GM21528 (cell line): Measurements from ENCODE around the gene USP48.

Experiments
- ATAC-seq: cut with Tn5 transposase; IDR thresholded peaks from one replicate; pipeline ENCODE4 v1.9.1; 2021; ENCODE audit warnings: mild to moderate bottlenecking, moderate library complexity; ENCODE audit not compliant: unreplicated experiment, low FRiP score

Gene USP48

GRCh38 chr1:21751281-21751680 is 31.7 kb downstream of the USP48 start:
- no peak for ATAC-seq

DNA sequence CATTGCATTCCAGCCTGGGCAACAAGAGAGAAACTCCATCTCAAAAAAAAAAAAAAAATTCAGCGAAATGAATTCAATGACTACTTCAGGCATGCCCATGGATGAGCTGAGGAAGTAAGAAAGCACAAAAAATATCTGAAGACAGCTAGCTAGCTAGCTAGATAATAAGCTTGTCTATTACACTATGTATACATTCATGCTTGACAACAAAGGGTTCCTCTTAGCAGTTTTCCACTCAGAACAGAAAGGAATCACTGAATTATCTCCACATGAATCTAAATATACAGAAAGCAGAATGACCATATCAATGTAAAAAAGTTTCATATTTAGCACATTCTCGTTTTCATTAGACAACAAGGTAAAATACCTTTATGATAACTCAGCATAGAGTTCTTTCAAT is 32.1 kb downstream of the USP48 start:
- no peak for ATAC-seq

DNA sequence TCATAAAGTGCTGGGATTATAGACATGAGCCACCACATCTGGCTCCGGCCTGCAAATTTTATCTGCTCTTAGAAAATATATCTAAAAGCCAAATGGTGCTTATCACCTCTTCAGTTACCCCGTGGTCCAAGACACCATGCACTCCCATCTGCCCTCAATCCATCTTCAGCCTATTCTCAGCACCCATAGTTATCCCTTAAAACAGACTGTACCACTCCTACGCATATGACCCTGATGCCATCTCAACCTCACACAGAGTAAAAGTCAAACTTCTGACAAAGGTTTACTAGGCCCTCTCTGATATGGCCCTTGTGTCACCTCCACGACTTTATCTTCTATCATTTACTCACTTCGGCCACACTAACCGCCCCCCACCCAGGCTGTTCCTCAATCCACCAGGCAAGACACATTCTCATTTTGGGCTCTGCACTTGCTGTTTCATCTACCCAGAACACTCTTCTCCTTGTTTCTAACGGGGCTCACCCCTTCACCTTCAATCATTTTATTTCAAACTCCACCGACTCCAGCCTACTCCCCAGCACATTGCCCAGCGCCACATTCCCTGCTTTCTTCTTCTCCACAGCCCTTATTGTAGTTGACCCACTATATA is 33.0 kb downstream of the USP48 start:
- no peak for ATAC-seq

GRCh38 chr1:21749109-21749508 is 33.8 kb downstream of the USP48 start:
- no peak for ATAC-seq

DNA sequence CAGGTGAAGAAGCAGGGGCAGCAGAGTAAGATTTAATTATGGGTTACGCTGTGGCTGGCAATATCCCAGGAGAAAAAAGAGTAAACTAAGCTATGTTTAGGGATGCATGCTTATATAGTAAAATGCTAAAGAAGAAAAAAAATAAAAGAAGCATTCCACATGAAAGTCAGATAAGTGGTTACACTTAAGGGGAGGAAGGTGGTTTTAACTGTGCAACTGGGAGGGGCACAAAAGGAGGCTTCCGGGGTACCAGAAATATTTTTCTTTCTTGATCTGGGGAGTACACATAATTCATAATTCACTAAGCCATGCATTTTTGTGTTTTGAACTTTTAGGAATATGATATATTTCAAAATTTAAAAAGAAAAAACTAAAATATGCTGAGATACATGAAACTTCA is 39.5 kb downstream of the USP48 start:
- no peak for ATAC-seq

DNA sequence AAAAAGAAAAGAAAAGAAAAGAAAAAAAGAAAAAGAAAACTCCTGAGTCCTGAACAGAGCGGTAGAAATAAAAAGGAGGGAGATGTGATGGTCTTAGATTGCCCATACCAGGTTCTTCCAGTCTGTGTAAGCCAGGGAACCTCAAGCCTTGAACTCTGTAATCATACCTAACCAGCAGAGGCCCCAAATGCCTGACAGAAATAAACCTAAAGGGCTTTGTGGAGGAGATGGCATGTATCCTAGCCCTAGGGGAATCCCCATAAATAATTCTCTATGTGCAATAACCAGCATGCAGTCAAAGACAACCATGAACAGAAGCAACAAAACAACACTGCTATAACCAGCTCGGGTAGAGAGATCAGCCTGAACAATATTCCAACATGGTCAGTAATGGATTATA is 40.4 kb downstream of the USP48 start:
- no peak for ATAC-seq

GRCh38 chr1:21741206-21741605 is 41.7 kb downstream of the USP48 start:
- no peak for ATAC-seq

DNA sequence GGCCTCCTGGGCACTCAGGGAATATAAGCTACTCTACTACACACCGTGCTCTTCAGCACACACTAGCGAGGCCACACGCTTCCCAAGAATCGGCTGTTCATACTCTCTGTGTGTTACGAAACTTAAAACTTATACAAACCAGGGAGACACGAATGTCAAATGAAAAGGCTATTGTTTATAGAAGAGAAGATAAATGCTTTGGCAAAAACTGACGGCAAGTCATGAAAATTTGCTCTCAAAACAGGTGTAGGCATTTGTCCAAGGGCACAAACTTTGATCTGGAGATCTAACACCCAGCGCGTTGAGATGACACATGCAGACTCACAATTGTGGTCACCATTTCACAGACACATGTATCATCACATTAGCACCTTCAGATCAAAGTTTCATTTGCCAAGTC is 46.1 kb downstream of the USP48 start:
- ATAC-seq = no peak

DNA sequence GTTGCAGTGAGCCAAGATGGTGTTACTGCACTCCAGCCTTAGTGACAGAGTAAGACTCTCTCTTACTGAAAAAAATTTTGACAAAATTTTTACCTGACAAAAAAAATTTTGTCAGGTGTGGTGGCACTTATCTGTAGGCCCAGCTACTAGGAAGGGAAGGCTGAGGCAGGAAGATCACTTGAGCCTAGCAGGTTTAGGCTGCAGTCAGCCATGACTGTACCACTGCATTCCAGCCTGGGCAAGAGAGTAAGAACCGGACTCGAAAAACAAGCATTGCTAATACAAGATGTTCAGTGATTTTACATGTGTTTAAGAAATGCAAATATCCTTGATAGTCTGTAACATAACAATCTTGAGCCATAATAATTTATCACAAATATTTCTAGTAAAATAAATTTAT is 46.9 kb downstream of the USP48 start:
- ATAC-seq = no peak

DNA sequence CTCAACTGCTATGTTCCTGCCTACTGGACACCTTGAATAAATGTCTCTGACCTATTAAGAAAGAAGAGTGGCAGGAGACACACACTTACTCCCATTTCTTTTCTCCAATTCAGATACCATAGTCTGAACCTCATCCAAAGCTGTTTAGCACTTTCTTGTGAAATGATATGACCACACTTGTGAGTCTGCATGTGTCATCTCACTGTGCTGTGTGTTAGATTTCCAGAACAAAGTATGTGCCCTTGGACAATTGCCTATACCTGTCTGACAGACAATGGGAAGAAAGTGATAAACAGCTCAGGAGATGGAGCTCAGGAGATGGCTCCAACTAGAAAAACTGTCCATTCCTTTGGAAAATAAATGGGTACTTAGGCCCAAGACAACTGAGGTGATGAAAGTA is 48.4 kb downstream of the USP48 start:
- ATAC-seq = no peak

DNA sequence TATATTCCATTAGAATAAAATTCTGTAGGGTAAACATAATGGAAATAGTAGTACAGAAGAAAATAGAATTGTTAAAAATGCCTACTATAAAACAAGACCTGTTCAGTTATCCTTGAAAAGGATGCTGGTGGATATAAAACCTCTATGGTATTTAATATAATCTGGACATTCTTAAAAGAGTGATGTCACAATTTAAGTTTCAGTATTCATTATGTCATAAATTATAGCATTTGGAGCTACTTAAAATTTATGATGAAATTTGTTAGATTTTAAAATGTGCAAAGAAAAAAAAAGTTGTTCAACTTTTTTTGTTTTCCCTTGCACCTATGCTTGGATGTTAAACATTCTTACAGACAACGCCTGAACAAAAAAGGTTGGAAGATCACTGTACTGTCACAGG is 50.3 kb downstream of the USP48 start:
- ATAC-seq = no peak

DNA sequence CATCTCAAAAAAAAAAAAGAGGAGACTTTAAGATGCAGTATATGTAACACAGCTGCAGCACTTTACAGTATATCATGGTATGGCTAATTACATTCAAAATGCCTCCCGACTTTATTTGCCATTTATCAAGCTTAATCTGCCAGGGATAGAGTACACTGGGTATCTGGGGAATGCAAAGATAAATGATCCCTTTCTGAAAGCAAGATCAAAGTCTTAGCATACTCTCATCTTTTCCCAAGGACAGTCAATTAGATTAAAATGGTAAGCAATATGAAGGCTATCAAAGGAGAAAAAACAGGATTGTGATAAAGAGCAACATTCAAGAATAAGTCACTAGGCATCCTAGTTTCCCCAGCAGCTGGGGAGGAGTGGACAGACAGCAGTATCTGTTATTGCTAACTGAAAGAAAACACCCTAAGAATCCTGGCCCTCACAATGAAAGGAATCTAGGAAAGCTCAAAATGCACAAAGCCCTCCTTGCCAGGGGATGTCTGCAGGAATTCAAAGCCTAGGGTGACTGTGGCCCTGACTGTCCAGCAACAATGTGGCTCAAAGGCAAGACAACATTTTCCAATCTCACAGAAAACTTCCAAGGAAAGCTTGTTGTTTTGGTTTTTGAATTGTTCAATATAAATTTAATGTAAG is 57.1 kb downstream of the USP48 start:
- no peak for ATAC-seq

DNA sequence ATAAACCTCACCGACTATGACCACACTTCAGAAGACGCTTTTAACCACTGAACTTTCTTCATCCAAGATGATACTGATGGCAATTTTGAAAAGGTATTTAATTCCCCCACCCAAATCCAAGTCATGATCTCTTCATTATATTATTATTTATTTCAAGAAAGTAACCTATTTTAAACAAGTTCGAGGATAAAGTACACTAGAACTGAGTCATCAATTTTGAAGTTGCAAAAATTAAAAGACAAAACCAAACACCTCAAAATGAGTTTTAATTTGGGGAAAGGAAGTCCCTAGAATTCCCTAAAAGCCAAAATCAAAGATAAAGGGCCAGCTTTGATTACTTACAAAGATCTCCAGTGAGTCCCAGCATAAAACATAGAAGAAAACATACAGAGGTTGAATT is 58.4 kb downstream of the USP48 start:
- no peak for ATAC-seq

- ATAC-seq = no peak
Observed at GRCh38 chr1:21724098-21724497, 58.9 kb downstream of the USP48 start.

GRCh38 chr1:21721295-21721985 is 61.5 kb downstream of the USP48 start:
- no peak for ATAC-seq

- no peak for ATAC-seq
Observed at GRCh38 chr1:21716169-21716568, 66.8 kb downstream of the USP48 start.

DNA sequence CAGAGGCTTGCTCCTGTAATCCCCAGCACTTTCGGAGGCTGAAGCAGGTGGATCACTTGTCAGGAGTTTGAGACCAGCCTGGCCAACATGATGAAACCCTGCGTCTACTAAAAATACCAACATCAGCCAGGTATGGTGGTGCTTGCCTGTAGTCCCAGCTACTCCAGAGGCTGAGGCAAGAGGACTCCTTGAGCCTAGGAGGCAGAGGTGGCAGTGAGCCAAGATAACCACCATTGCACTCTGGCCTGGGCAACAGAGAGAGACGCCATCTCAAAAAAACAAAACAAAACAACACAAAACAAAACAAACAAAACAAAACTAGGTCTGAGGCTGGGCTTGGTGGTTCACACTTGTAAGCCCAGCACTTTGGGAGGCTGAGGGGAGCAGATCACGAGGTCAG is 75.1 kb downstream of the USP48 start:
- no peak for ATAC-seq

GRCh38 chr1:21707086-21707840 is 75.7 kb downstream of the USP48 start:
- no peak for ATAC-seq

DNA sequence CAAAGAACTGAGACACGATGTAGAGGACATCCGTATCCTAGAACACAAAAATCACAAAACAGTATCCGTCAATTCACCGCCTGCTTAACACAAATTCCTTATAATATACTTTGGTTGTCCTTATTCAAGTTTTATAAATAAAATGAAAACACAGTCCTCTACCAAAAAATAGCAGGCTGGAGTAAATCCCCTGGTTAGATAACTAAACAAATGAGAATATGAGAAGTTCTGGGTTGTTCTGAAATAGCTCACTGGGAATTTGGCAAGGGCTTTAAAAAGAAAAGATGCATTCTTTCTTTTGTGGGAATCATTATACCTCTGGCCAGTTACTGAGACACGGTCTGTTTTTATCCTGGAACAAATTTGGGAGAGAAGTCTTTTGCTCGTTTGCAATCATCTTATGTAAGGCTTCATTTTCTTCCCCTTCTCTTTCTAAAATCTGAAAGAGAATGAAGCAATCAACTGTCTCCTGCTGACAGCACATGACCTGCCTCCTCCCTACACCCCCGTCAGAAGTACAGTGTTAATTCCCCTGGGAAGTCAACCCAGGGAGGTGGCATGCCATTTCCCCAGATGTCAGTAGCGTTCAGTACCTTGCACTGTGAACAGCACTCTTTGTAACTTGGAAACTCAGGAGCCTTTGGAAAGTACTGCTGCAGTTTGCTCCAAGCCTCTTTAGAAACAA is 76.7 kb downstream of the USP48 start:
- ATAC-seq = no peak

GRCh38 chr1:21705303-21705980 is 77.5 kb downstream of the USP48 start:
- no peak for ATAC-seq
